GM15510 (cell line): ENCODE measurements around the gene TMEM44.

Experiments
- POLR2A ChIP-seq: IDR thresholded peaks from 3 replicates; pipeline ENCODE4 v1.6.1; 2011; ENCODE audit warnings: borderline replicate concordance; ENCODE audit not compliant: insufficient read length; ENCODE audit errors: extremely low read depth

TMEM44 gene

GRCh38 chr3:194540274-194540905 lies 92.8 kb downstream of the TMEM44 start:
- TF ChIP-seq POLR2A: no peak

GRCh38 chr3:194539498-194539897 lies 93.7 kb downstream of the TMEM44 start:
- no peak for TF ChIP-seq POLR2A

- TF ChIP-seq POLR2A: no peak
These were observed 95.4 kb downstream of the TMEM44 start for GRCh38 chr3:194537732-194538247.
